CD14-positive monocyte (primary cell): Measurements from ENCODE around the gene CGNL1. TPM values are rescaled to one million over a fixed set of nuclear protein-coding genes. Genes with fewer than 3 reads are reported as not detected.

ENCODE experiments used
- DNase-seq, 3 donors: peaks; one replicate each; pipeline ENCODE4 v3.0.0-alpha.2; 2011 to 2022
- H2AFZ ChIP-seq: 2 replicates; pipeline ENCODE4 v1.6.0; 2012; ENCODE audit warnings: mild to moderate bottlenecking, low read depth, low read length, inconsistent platforms; ENCODE audit not compliant: insufficient read depth, poor library complexity, severe bottlenecking
- H3K27ac ChIP-seq, 2 donors: 1 replicate in 1 of 2; 2 replicates in 1 of 2; pipeline ENCODE4 v1.5.1; 2012 to 2013; ENCODE audit warnings: low read length in 2 of 2, control low read depth in 1 of 2, inconsistent platforms in 1 of 2, low read depth in 1 of 2, mild to moderate bottlenecking in 1 of 2
- H3K27me3 ChIP-seq, 2 donors: one replicate each; pipeline versions ENCODE4 v1.6.0 to v1.6.1; 2011 to 2013; ENCODE audit warnings: low read length in 2 of 2; ENCODE audit not compliant: control insufficient read depth in 2 of 2, insufficient read depth in 2 of 2
- H3K36me3 ChIP-seq, 2 donors: replicated peaks in 1 of 2; 1 replicate in 1 of 2; 2 replicates in 1 of 2; pipeline versions ENCODE4 v1.5.1 to v1.6.1; 2012 to 2013; ENCODE audit warnings: low read length in 2 of 2, control low read depth in 1 of 2, inconsistent platforms in 1 of 2, mild to moderate bottlenecking in 1 of 2; ENCODE audit not compliant: insufficient read depth in 2 of 2, control insufficient read depth in 1 of 2
- H3K4me1 ChIP-seq, 2 donors: 1 replicate in 1 of 2; 2 replicates in 1 of 2; pipeline versions ENCODE4 v1.5.1 to v1.6.1; 2012 to 2013; ENCODE audit warnings: low read length in 2 of 2, control low read depth in 1 of 2, inconsistent platforms in 1 of 2, mild to moderate bottlenecking in 1 of 2, moderate library complexity in 1 of 2; ENCODE audit not compliant: insufficient read depth in 2 of 2, control insufficient read depth in 1 of 2
- H3K4me2 ChIP-seq: replicated peaks from 2 replicates; pipeline ENCODE3; 2012; ENCODE audit warnings: low read length, moderate library complexity, mild to moderate bottlenecking; ENCODE audit not compliant: poor library complexity, severe bottlenecking; ENCODE audit errors: extremely low read depth
- H3K4me3 ChIP-seq, 3 experiments: fragments of 200-600 bp in 1 of 3; sonication (generic) in 1 of 3; replicated peaks in 1 of 3; 1 replicate in 2 of 3; 2 replicates in 1 of 3; pipeline ENCODE4 v1.5.1; 2011 to 2013; ENCODE audit warnings: low read length in 3 of 3, mild to moderate bottlenecking in 3 of 3, control low read depth in 2 of 3, low read depth in 2 of 3, inconsistent platforms in 1 of 3, moderate library complexity in 1 of 3
- H3K79me2 ChIP-seq: 2 replicates; pipeline ENCODE4 v1.6.0; 2012; ENCODE audit warnings: mild to moderate bottlenecking, control low read depth, inconsistent platforms, low read length, moderate library complexity; ENCODE audit not compliant: insufficient read depth
- H3K9ac ChIP-seq: 2 replicates; pipeline ENCODE4 v1.6.0; 2017; ENCODE audit warnings: low read length, mild to moderate bottlenecking; ENCODE audit not compliant: insufficient read depth, poor library complexity, severe bottlenecking
- H3K9me3 ChIP-seq, 2 donors: replicated peaks in 1 of 2; 1 replicate in 1 of 2; 2 replicates in 1 of 2; pipeline versions ENCODE4 v1.5.1 to v1.6.1; 2012 to 2013; ENCODE audit warnings: low read length in 2 of 2, control low read depth in 1 of 2; ENCODE audit not compliant: control insufficient read depth in 1 of 2, insufficient read depth in 1 of 2
- H4K20me1 ChIP-seq: 2 replicates; pipeline ENCODE4 v1.6.0; 2012; ENCODE audit warnings: mild to moderate bottlenecking, low read length, control low read depth, moderate library complexity; ENCODE audit not compliant: insufficient read depth
- H3K27ac Mint-ChIP-seq, 7 donors: one replicate each; pipeline ENCODE4 v1.8.0; 2020; ENCODE audit warnings: mild to moderate bottlenecking in 7 of 7, mixed read lengths in 7 of 7, moderate library complexity in 6 of 7, inconsistent platforms in 2 of 7
- H3K27me3 Mint-ChIP-seq, 3 donors: one replicate each; pipeline ENCODE4 v1.8.0; 2021 to 2022; ENCODE audit warnings: low read depth in 3 of 3, mild to moderate bottlenecking in 3 of 3, mixed read lengths in 3 of 3, moderate library complexity in 3 of 3, inconsistent platforms in 1 of 3
- H3K36me3 Mint-ChIP-seq, 2 donors: one replicate each; pipeline ENCODE4 v1.8.0; 2020; ENCODE audit warnings: mixed read lengths in 2 of 2, inconsistent platforms in 1 of 2, mild to moderate bottlenecking in 1 of 2
- H3K4me1 Mint-ChIP-seq: one replicate; pipeline ENCODE4 v1.8.0; 2020; ENCODE audit warnings: mild to moderate bottlenecking, mixed read lengths
- H3K4me3 Mint-ChIP-seq, 2 donors: one replicate each; pipeline ENCODE4 v1.8.0; 2020; ENCODE audit warnings: mild to moderate bottlenecking in 2 of 2, mixed read lengths in 2 of 2, moderate library complexity in 1 of 2
- H3K9me3 Mint-ChIP-seq, 7 donors: one replicate each; pipeline ENCODE4 v1.8.0; 2020 to 2022; ENCODE audit warnings: mixed read lengths in 7 of 7, mild to moderate bottlenecking in 6 of 7, moderate library complexity in 6 of 7, inconsistent platforms in 2 of 7
- CTCF ChIP-seq: fragments of 200-600 bp; IDR thresholded peaks from one replicate; pipeline ENCODE4 v1.8.0; 2022; ENCODE audit warnings: antibody characterized with exemption, mild to moderate bottlenecking
- WGBS: methylation state at CpG from one replicate; pipeline ENCODE4 v1.1.5; 2013; ENCODE audit warnings: missing lambda C conversion rate; ENCODE audit not compliant: insufficient coverage; 5-methylcytosine and 5-hydroxymethylcytosine counted together
- intact Hi-C, 2 donors: fragments of 100-400 bp; cut with micrococcal nuclease; formaldehyde crosslinking; loops; one replicate each; pipeline versions ENCODE4 v1.15.0 to v1.15.1; 2023
- polyA plus RNA-seq, 3 donors: library from polyadenylated mRNA; depleted of rRNA in 1 of 3; unstranded in 2 of 3; stranded (reverse) in 1 of 3; fragments of 300-500 nt in 2 of 3; fragments of >200 nt in 1 of 3; fragmentation: Illumina TruSeq in 2 of 3; gene quantifications; 1 replicate in 2 of 3; 2 replicates in 1 of 3; pipeline ENCODE4 v1.2.3, GENCODE V29; 2012 to 2021

CGNL1 gene
- polyA plus RNA-seq, 3 donors: not detected

- Mint-ChIP-seq H3K4me1 (peaks cover 4% of the 10 kb centered on the region), H3K36me3 (no peaks in the 10 kb centered on the region), H3K9me3 (peaks cover 0 to 9% (median 0%) of the 10 kb centered on the region in 7 donors), H3K4me3 (no peak overlapping the region), H3K27me3 (peaks cover 1 to 2% (median 1%) of the 10 kb centered on the region in 3 donors), H3K27ac (no peak overlapping the region)
- Histone ChIP-seq H3K4me1 (no peaks in the 10 kb centered on the region), H3K4me2 (no peak overlapping the region), H4K20me1 (no peaks in the 10 kb centered on the region), H2AFZ (no peak overlapping the region), H3K9ac (no peak overlapping the region), H3K27me3 (no peaks in the 10 kb centered on the region), H3K9me3 (no peaks in the 10 kb centered on the region), H3K4me3 (no peak overlapping the region), H3K79me2 (no peaks in the 10 kb centered on the region), H3K27ac (no peak overlapping the region), H3K36me3 (no peaks in the 10 kb centered on the region)
- peak in 1 of 3 donors; percentile 18 for DNase-seq
- intact Hi-C loops: no loop called here
- no peak for TF ChIP-seq CTCF
- 80% methylated on average over 2 of the region's 3 CpGs for WGBS
Measured at GRCh38 chr15:57570994-57571393, 194.7 kb downstream of the CGNL1 start.

GRCh38 chr15:57571725-57572124 is 195.4 kb downstream of the CGNL1 start:
- no peaks in the 10 kb centered on the region for H3K9me3 ChIP-seq
- H3K79me2 ChIP-seq: no peaks in the 10 kb centered on the region
- DNase-seq: no peak
- H3K4me3 Mint-ChIP-seq: no peak overlapping the region
- no peak overlapping the region for H3K27ac ChIP-seq
- peaks cover 4% of the 10 kb centered on the region for H3K4me1 Mint-ChIP-seq
- H3K36me3 Mint-ChIP-seq: no peaks in the 10 kb centered on the region
- peaks cover 0 to 9% (median 0%) of the 10 kb centered on the region in 7 donors for H3K9me3 Mint-ChIP-seq
- no peak overlapping the region for H3K4me3 ChIP-seq
- H3K27ac Mint-ChIP-seq: no peak overlapping the region
- WGBS: 95% methylated on average over 3 of the region's 7 CpGs
- H3K36me3 ChIP-seq: no peaks in the 10 kb centered on the region
- no peak for TF ChIP-seq CTCF
- H3K4me1 ChIP-seq: no peaks in the 10 kb centered on the region
- no peak overlapping the region for H3K9ac ChIP-seq
- H4K20me1 ChIP-seq: no peaks in the 10 kb centered on the region
- H2AFZ ChIP-seq: no peak overlapping the region
- peaks cover 1 to 2% (median 1%) of the 10 kb centered on the region in 3 donors for H3K27me3 Mint-ChIP-seq
- no peak overlapping the region for H3K4me2 ChIP-seq
- intact Hi-C loops: no loop called here
- H3K27me3 ChIP-seq: no peaks in the 10 kb centered on the region
